HepG2 (cell line): Measurements from ENCODE around the gene TAF6. TPM values are rescaled to one million over a fixed set of nuclear protein-coding genes. Genes with fewer than 3 reads are reported as not detected.
A peak's percentile ranks its signal among the peaks of the same experiment; 100 is the strongest.

Experiments
- ARHGAP35 ChIP-seq: sonication (generic); formaldehyde crosslinking; IDR thresholded peaks from 2 replicates; pipeline ENCODE4 v1.9.0; 2022; ENCODE audit warnings: mild to moderate bottlenecking, inconsistent platforms, moderate library complexity, missing genetic modification reagents, borderline replicate concordance
- ATRX ChIP-seq: sonication (generic); formaldehyde crosslinking; IDR thresholded peaks from 2 replicates; pipeline ENCODE4 v1.4.0; 2020; ENCODE audit warnings: missing genetic modification reagents, borderline replicate concordance
- CBX5 ChIP-seq: sonication (generic); formaldehyde crosslinking; IDR thresholded peaks from 2 replicates; pipeline ENCODE4 v1.4.0; 2020; ENCODE audit warnings: missing genetic modification reagents, borderline replicate concordance
- CREM ChIP-seq, 2 experiments: sonication (generic) in 1 of 2; formaldehyde crosslinking in 1 of 2; IDR thresholded peaks; 2 replicates each; pipeline versions ENCODE4 v1.4.0 to v1.6.1; 2016 to 2020; ENCODE audit warnings: antibody characterized with exemption in 1 of 2, mild to moderate bottlenecking in 1 of 2, missing genetic modification reagents in 1 of 2
- GABPA ChIP-seq, 2 experiments: IDR thresholded peaks; 2 replicates each; pipeline ENCODE4 v1.6.1; 2011 to 2016; ENCODE audit warnings: low read depth in 2 of 2, low read length in 1 of 2, missing biosample characterization in 1 of 2, missing genetic modification characterization in 1 of 2
- MATR3 ChIP-seq: sonication (generic); formaldehyde crosslinking; IDR thresholded peaks from 2 replicates; pipeline ENCODE4 v1.4.0; 2020; ENCODE audit warnings: missing genetic modification reagents
- MEIS2 ChIP-seq: sonication (generic); formaldehyde crosslinking; IDR thresholded peaks from 2 replicates; pipeline ENCODE4 v1.9.0; 2021; ENCODE audit warnings: mild to moderate bottlenecking, missing genetic modification reagents
- MTF1 ChIP-seq: sonication (generic); formaldehyde crosslinking; IDR thresholded peaks from 2 replicates; pipeline ENCODE4 v1.5.0; 2020; ENCODE audit warnings: missing genetic modification reagents
- NFE2L1 ChIP-seq: sonication (generic); formaldehyde crosslinking; IDR thresholded peaks from 2 replicates; pipeline ENCODE4 v1.4.0; 2020; ENCODE audit warnings: missing genetic modification reagents, mild to moderate bottlenecking, borderline replicate concordance
- NFRKB ChIP-seq: fragments of 450-650 bp; IDR thresholded peaks from 2 replicates; pipeline ENCODE4 v1.6.1; 2017
- NFYC ChIP-seq: IDR thresholded peaks from 2 replicates; pipeline ENCODE4 v1.6.1; 2016; ENCODE audit warnings: missing genetic modification reagents, missing compliant biosample characterization
- SCMH1 ChIP-seq: sonication (generic); formaldehyde crosslinking; IDR thresholded peaks from 2 replicates; pipeline ENCODE4 v1.9.0; 2021; ENCODE audit warnings: missing genetic modification reagents, mild to moderate bottlenecking, borderline replicate concordance
- SOX5 ChIP-seq: IDR thresholded peaks from 2 replicates; pipeline ENCODE4 v1.6.1; 2016; ENCODE audit warnings: borderline replicate concordance
- SYNCRIP ChIP-seq: fragments of 200-400 bp; formaldehyde crosslinking; IDR thresholded peaks from 2 replicates; pipeline ENCODE4 v1.6.1; 2018; ENCODE audit warnings: mild to moderate bottlenecking, low read depth, low read length; ENCODE audit not compliant: insufficient read depth
- TMF1 ChIP-seq: sonication (generic); formaldehyde crosslinking; IDR thresholded peaks from 2 replicates; pipeline ENCODE4 v1.8.1; 2022; ENCODE audit warnings: low read depth, missing genetic modification reagents
- ZBTB7A ChIP-seq: sonication (generic); formaldehyde crosslinking; IDR thresholded peaks from 2 replicates; pipeline ENCODE4 v1.8.0; 2022; ENCODE audit warnings: mild to moderate bottlenecking, missing genetic modification reagents
- ZNF552 ChIP-seq: sonication (generic); formaldehyde crosslinking; IDR thresholded peaks from 2 replicates; pipeline ENCODE4 v1.9.0; 2022; ENCODE audit warnings: missing genetic modification reagents, mild to moderate bottlenecking, borderline replicate concordance
- ZNF569 ChIP-seq: sonication (generic); formaldehyde crosslinking; IDR thresholded peaks from 2 replicates; pipeline ENCODE4 v1.5.0; 2020; ENCODE audit warnings: mild to moderate bottlenecking, missing genetic modification reagents, moderate library complexity, borderline replicate concordance
- ZNF572 ChIP-seq: sonication (generic); formaldehyde crosslinking; IDR thresholded peaks from 2 replicates; pipeline ENCODE4 v1.5.1; 2020; ENCODE audit warnings: mild to moderate bottlenecking, missing genetic modification reagents
- ZNF629 ChIP-seq: sonication (generic); formaldehyde crosslinking; conservative IDR thresholded peaks from 2 replicates; pipeline ENCODE4 v1.5.0; 2020; ENCODE audit warnings: missing genetic modification reagents
- ZNF713 ChIP-seq: sonication (generic); formaldehyde crosslinking; IDR thresholded peaks from 2 replicates; pipeline ENCODE4 v1.4.0; 2020; ENCODE audit warnings: mild to moderate bottlenecking, missing genetic modification reagents
- ZNF776 ChIP-seq: sonication (generic); formaldehyde crosslinking; IDR thresholded peaks from 2 replicates; pipeline ENCODE4 v1.4.0; 2020; ENCODE audit warnings: mild to moderate bottlenecking, missing genetic modification reagents
- polyA plus RNA-seq, 8 experiments: library from polyadenylated mRNA; depleted of rRNA in 3 of 8; stranded (reverse) in 7 of 8; unstranded in 1 of 8; fragments of >200 nt; fragmentation: Illumina TruSeq in 4 of 8; extraction: Trizol in 4 of 8; gene quantifications; 2 replicates each; pipeline versions ENCODE4 v1.2.1 to v1.2.3, GENCODE V29; 2011 to 2016; ENCODE audit warnings: low read depth in 4 of 8, missing spikeins in 1 of 8, mixed read lengths in 1 of 8; ENCODE audit not compliant: insufficient read depth in 1 of 8
- total RNA-seq, 5 experiments: library from RNA; depleted of rRNA; stranded (reverse); fragments of >200 nt; fragmentation: Illumina TruSeq; extraction: Trizol; gene quantifications; 2 replicates each; pipeline ENCODE4 v1.2.3, GENCODE V29; 2016; ENCODE audit warnings: low read depth in 1 of 5
- TF ChIP-seq, protein P1 (sequence below): sonication (generic); formaldehyde crosslinking; IDR thresholded peaks from 2 replicates; pipeline ENCODE4 v1.4.0; 2020; ENCODE audit warnings: missing genetic modification reagents, low read depth, mild to moderate bottlenecking, borderline replicate concordance
- TF ChIP-seq, protein P2 (sequence below): sonication (generic); formaldehyde crosslinking; IDR thresholded peaks from 2 replicates; pipeline ENCODE4 v1.5.0; 2020; ENCODE audit warnings: missing genetic modification reagents
- TF ChIP-seq, protein P3 (sequence below): sonication (generic); formaldehyde crosslinking; IDR thresholded peaks from 2 replicates; pipeline ENCODE4 v1.4.0; 2020; ENCODE audit warnings: missing genetic modification reagents, mild to moderate bottlenecking, borderline replicate concordance
- TF ChIP-seq, protein P4 (sequence below): sonication (generic); formaldehyde crosslinking; IDR thresholded peaks from 2 replicates; pipeline ENCODE4 v1.5.1; 2020; ENCODE audit warnings: missing genetic modification reagents, mild to moderate bottlenecking, borderline replicate concordance

The TAF6 gene
- total and polyA plus RNA-seq, 2 of the 13 experiments (the other 11 are each of a cell fraction or from before 2014, with no cell fraction given): 12.9 to 18.8 TPM

DNA sequence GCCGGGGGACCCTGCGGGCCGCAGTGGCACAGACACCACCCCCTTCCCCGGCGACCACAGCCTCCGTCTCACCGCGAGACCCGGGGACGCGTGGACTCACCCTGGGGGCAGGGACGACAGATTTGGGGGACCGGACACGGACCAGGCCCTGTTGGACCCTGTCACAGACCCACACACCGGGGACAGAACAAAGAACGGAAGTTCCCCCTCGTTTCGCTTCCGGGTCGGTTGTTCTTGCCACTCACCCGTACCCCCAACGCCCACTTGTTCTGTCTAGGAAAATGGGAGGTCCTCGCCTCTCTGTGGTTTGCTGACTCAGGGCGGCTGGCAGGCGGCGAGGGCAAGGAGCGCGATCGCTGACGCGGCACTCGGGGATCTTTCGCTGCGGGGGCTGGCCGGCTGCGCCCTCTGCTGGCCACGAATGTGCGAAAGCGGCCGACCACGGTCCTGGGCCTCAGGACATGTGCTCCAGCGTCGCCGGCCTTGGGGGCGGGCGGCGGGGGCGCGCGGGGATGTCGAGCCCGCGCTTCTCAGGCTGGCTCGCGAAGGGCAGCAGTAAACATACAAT, 37.5 kb downstream of the TAF6 start, which contains the start of gene ZNF3 (continued):
- TF ChIP-seq, protein P1, sequence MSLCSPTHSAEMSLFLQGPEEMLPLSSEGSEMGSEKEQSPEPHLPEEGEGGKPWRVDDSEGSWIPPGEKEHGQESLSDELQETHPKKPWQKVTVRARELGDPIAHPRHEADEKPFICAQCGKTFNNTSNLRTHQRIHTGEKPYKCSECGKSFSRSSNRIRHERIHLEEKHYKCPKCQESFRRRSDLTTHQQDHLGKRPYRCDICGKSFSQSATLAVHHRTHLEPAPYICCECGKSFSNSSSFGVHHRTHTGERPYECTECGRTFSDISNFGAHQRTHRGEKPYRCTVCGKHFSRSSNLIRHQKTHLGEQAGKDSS: peak; percentile 81; the same call in 1 of the 2 replicates
- TF ChIP-seq MATR3 (CRISPR knock-in tag) (no peak), ZNF569 (CRISPR knock-in tag) (no peak), ZBTB7A (CRISPR knock-in tag) (peak; percentile 16; the same call in 1 of the 2 replicates), ARHGAP35 (CRISPR knock-in tag) (no peak; the same call in 1 of the 2 replicates), MTF1 (CRISPR knock-in tag) (no peak), SCMH1 (CRISPR knock-in tag) (no peak), GABPA (IDR thresholded peaks at IDR 0.05; ENCODE audit: low read depth, low read length) (peak; percentile 98), GABPA (CRISPR knock-in tag; IDR thresholded peaks at IDR 0.05; ENCODE audit: low read depth) (peak; percentile 98), ZNF552 (CRISPR knock-in tag) (peak; percentile 77; the same call in 1 of the 2 replicates), SYNCRIP (no peak), ZNF572 (CRISPR knock-in tag) (peak; percentile 47; the same call in 1 of the 2 replicates), MEIS2 (CRISPR knock-in tag) (peak; percentile 51; the same call in 1 of the 2 replicates), ZNF629 (CRISPR knock-in tag) (no peak), NFE2L1 (CRISPR knock-in tag) (peak; percentile 49; the same call in 1 of the 2 replicates), SOX5 (peak; percentile 89), ATRX (no peak; the same call in 1 of the 2 replicates), TMF1 (CRISPR knock-in tag) (peak; percentile 81; the same call in 1 of the 2 replicates), CBX5 (CRISPR knock-in tag) (peak; percentile 95; the same call in 1 of the 2 replicates), NFRKB (no peak), CREM (IDR thresholded peaks at IDR 0.05) (peak; percentile 76), CREM (CRISPR knock-in tag; IDR thresholded peaks at IDR 0.05) (no peak), NFYC (no peak; the same call in 1 of the 2 replicates), ZNF713 (no peak), ZNF776 (CRISPR knock-in tag) (peak; percentile 88)
- TF ChIP-seq, protein P2, sequence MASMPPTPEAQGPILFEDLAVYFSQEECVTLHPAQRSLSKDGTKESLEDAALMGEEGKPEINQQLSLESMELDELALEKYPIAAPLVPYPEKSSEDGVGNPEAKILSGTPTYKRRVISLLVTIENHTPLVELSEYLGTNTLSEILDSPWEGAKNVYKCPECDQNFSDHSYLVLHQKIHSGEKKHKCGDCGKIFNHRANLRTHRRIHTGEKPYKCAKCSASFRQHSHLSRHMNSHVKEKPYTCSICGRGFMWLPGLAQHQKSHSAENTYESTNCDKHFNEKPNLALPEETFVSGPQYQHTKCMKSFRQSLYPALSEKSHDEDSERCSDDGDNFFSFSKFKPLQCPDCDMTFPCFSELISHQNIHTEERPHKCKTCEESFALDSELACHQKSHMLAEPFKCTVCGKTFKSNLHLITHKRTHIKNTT (CRISPR knock-in tag): no peak
- TF ChIP-seq, protein P3, sequence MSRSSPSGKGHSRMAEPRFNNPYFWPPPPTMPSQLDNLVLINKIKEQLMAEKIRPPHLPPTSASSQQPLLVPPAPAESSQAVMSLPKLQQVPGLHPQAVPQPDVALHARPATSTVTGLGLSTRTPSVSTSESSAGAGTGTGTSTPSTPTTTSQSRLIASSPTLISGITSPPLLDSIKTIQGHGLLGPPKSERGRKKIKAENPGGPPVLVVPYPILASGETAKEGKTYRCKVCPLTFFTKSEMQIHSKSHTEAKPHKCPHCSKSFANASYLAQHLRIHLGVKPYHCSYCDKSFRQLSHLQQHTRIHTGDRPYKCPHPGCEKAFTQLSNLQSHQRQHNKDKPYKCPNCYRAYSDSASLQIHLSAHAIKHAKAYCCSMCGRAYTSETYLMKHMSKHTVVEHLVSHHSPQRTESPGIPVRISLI (CRISPR knock-in tag): peak; percentile 52; the same call in 1 of the 2 replicates
- TF ChIP-seq, protein P4, sequence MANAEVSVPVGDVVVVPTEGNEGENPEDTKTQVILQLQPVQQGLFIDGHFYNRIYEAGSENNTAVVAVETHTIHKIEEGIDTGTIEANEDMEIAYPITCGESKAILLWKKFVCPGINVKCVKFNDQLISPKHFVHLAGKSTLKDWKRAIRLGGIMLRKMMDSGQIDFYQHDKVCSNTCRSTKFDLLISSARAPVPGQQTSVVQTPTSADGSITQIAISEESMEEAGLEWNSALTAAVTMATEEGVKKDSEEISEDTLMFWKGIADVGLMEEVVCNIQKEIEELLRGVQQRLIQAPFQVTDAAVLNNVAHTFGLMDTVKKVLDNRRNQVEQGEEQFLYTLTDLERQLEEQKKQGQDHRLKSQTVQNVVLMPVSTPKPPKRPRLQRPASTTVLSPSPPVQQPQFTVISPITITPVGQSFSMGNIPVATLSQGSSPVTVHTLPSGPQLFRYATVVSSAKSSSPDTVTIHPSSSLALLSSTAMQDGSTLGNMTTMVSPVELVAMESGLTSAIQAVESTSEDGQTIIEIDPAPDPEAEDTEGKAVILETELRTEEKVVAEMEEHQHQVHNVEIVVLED: peak; percentile 83
